HG03108 (cell line): ENCODE measurements around the gene MEIS1.

Experiments used
- ATAC-seq: cut with Tn5 transposase; IDR thresholded peaks from one replicate; pipeline ENCODE4 v1.9.1; 2021; ENCODE audit warnings: moderate library complexity; ENCODE audit not compliant: unreplicated experiment

Gene MEIS1

GRCh38 chr2:66498289-66498975 lies 63.5 kb downstream of the MEIS1 start:
- no peak for ATAC-seq

GRCh38 chr2:66501267-66501666 lies 66.3 kb downstream of the MEIS1 start:
- ATAC-seq, result no peak

GRCh38 chr2:66506265-66506664 lies 71.3 kb downstream of the MEIS1 start:
- ATAC-seq, result no peak

DNA sequence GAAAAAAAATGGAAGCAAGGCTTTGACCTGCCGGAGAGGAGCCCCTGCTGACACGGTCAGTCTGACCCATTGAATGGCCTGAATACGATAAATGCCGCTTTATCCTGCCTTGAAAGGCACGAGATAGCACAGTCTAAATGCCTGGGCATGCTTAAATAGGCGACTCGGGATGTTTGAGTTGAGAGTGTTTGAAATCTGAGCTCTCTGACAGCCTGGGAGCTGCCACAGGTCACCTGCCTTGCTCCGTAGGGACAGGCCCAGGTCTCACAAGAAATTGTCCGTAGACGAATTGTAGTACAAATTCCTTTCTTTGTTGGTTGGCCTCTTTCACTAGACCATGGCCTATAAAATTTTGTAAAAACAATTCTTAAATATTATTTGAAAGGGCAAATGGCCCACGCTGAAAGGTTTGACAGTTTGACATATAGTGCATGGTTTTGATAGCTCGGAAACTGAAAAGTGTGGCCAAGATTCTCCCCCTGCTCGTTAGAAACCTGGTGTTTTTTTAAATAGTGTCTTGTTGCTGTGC lies 72.8 kb downstream of the MEIS1 start:
- no peak for ATAC-seq

GRCh38 chr2:66508484-66509071 lies 73.7 kb downstream of the MEIS1 start:
- no peak for ATAC-seq

DNA sequence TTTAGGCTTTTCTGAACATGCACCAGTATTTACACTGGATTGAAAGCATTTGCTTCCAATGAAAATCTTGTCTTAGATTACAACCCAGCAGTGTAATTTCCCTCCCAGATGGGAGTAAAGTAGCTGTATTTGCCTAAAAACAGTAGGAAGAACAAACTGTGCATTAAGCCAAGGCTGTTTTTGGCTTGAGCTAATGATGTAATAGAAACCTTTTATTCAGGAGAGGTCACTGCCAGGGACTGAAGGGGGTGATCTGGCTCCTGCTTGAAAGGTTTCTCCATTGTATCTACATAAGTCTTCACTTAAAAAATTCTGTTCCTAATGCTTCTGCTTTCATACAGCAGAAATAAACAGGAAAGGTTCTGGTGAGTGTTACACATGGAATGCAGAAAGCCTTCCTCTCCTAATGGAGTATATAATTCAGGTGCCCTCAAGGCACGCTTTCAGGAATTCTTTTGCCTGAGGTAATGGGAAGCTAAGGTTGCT lies 74.4 kb downstream of the MEIS1 start:
- no peak for ATAC-seq

DNA sequence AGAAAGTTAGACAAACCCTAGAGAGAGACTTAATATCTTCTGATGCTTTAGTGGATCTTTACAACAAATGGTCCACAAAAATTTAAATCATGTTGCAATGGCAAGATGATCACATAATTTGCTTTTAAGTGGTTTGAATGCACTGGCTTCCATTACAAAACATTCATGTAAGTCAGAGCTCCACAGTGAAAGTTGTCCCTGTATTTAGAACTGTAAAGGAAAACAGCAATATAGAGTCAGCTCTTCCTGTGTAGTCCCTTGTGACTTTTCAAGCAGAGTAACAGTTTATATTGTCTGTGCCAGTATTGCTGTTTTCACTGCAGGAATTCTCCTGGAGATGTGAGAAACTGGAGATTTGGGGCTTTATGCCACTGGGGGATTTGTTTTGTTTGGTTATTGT lies 77.7 kb downstream of the MEIS1 start:
- no peak for ATAC-seq

DNA sequence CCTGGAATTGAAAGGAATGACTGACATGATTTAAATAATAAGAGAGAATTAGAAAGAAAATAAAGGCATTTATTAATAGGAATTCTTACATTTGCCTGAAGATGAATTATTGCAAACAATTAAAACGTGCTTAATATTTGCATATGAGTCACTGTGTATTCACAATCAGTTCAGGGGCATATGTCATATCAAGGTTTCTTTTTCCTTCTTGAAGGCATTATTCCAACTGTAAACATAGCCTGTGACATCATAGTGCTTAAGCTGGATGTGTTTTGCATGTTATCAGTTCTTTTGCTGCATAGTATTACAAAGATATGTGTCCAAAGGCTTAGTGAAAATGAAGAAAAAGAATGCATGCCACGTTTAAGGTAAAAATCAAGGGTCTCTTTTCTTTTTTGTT lies 80.8 kb downstream of the MEIS1 start:
- ATAC-seq, result no peak

- no peak for ATAC-seq
Measured at GRCh38 chr2:66516499-66516898, 81.6 kb downstream of the MEIS1 start.

GRCh38 chr2:66517772-66518171 lies 82.8 kb downstream of the MEIS1 start:
- ATAC-seq, result no peak

GRCh38 chr2:66519264-66519843 lies 84.4 kb downstream of the MEIS1 start:
- ATAC-seq, result no peak

GRCh38 chr2:66521291-66521922 lies 86.5 kb downstream of the MEIS1 start:
- ATAC-seq, result no peak

DNA sequence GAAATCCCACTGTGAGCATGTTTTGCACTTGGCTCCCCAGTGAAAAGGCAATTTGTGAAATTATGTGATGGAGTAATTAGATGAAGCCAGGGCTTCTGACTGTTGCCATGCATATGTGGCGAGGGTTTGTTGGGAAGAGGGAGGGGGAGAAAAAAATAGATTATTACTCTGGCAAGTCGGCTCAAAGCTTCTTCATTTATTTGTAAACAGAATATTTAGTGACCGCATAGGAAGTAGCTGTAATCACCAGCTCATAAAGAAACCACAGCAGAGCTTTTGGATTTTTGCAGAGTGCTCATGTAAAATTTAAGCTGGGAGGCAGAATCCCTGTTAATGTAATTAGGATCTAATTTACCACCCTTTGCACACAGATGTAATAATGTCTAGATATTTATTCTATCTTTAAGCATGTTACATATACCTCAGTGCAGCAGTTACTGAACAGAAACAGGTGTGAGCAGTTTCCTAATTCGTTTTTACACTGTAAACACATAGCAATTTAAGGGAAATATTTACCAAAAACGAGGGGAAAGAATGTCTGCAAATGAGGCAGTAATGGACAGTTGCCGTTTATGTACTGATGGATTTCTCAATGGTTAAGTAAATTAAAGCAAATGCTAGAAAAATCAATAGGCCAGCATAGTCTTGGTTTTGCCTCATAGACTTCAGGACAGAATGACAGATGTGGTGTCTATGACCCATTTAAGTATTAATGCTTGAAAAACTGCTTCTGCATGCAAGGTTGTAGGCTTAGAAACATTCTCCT lies 87.9 kb downstream of the MEIS1 start:
- no peak for ATAC-seq

DNA sequence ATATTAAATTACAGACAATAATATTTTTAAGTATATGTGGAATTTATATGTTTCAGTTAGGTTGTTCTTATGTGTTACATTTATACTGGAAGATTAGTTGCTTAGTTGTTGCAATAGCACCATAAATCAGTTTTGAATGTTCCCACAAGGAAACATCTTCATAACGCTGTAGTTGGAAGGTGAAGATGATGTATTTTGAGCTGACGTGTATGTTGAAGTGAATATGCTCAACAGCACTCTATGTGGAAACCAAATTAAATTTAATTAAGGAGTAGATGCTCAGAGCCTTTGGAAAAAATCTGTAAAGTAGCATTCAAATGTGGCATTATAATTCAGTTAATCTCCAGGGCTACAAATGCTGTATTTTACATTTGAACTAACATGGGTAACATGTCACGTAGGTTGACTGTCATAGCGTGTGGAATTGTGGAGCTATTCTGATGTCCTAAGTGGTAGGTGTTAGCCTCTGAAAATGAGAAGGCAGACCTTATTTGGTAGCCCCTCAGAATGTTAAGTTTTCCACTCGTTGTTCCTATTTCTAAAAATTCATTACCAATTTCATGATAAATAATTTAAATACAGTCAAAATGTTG lies 88.5 kb downstream of the MEIS1 start:
- no peak for ATAC-seq

- no peak for ATAC-seq
Measured at GRCh38 chr2:66523990-66524389, 89.1 kb downstream of the MEIS1 start.

GRCh38 chr2:66525606-66526005 lies 90.7 kb downstream of the MEIS1 start:
- no peak for ATAC-seq

DNA sequence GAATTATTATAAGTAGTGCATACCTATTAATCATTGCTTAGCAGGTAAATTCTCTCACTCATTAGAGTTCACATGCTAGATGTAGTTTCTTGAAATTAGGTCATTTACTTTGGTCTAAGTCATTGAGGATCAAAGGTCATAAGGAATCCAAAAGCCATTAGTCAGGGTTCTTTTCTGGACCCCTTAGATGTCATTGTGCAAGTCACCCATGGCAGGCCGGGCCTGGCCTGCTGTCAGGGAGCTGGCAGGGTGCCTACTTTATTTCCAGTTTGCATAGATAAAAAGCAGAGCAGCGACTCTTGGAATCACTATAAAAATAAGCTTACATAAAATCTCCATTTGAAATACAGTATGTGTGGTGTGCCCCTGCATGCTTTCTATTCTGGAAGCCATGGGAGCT lies 91.3 kb downstream of the MEIS1 start:
- no peak for ATAC-seq

DNA sequence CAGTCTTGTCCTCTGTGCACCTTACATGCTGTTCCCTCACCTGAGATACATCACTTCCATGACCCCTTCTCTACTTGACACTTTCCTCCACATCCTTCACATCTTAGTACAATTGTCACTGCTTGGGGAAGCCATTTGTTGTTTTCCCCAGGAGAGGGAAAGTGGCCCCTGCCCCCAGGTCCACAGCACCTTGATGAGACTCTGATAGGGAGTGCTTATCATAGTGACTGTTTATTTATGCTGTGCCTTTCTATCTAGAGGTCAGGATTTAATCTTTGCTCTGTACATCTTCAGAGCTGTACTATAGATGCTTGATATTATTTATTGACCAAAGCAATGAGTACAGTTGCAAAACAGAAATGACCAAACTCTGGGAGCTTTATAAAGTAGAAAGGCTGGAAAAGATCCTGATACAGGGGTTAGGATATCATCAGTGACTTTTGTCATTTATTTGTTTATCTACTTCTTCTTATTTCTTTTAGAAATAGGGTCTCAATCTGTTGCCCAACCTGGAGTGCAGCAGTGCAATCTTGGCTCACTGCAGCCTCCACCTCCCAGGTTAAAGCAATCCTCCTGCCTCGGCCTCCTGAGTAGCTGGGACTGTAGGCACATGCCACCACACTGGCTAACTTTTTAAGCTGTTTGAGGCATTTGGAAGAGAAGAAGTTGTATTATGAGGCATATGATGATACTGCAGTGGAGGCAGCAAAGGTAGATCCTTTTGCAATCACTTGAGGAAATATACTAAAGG lies 94.2 kb downstream of the MEIS1 start:
- no peak for ATAC-seq

DNA sequence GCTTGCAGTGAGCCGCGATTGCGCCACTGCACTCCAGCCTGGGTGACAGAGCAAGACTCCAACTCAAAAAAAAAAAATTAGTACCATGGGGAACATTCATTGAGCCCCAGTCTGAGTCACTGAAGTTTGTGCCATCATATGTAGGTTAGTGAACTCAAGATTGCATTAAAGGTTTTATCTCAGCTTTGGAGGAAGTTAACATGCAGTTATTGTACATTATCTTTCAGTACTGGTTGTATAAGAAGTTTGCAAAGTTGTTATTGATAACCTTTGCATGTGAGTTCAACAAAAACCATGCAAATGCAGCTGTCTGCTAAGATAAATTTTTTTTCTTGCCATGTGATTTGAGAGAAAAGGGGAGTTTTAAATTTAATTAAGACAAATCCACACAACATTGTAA lies 95.7 kb downstream of the MEIS1 start:
- no peak for ATAC-seq

GRCh38 chr2:66531155-66531554 lies 96.2 kb downstream of the MEIS1 start:
- no peak for ATAC-seq
